Endothelial cell of umbilical vein (primary cell): Measurements from ENCODE around the gene RETREG2. TPM values are rescaled to one million over a fixed set of nuclear protein-coding genes. Genes with fewer than 3 reads are reported as not detected.
A peak's percentile ranks its signal among the peaks of the same experiment; 100 is the strongest.

Experiments
- BruUV-seq: library from RNA; stranded (reverse); fragments of 400-500 nt; replicated peaks from 2 replicates; lab custom pipeline; 2021; lab: Mats Ljungman, UMichigan
- CTCF ChIA-PET: fragments of 300-600, 350-600 bp; sonication (Branson Sonifier 250); formaldehyde crosslinking; loops from one replicate; lab custom pipeline; 2021; ENCODE audit warnings: antibody characterized with exemption, inconsistent platforms; lab: Charles Lee
- POLR2A ChIA-PET: fragments of 300-600, 350-600 bp; sonication (Branson Sonifier 250); formaldehyde crosslinking; loops from one replicate; lab custom pipeline; 2021; ENCODE audit warnings: antibody characterized with exemption, inconsistent platforms; lab: Charles Lee
- DNase-seq: peaks from one replicate; pipeline ENCODE4 v3.0.0-alpha.2; 2011; ENCODE audit warnings: low read depth, low spot score
- FAIRE-seq: peaks from 2 replicates; lab custom pipeline; 2011; peaks lifted over from hg19 to GRCh38; lab: Jason Lieb, UNC
- H2AFZ ChIP-seq: 2 replicates; pipeline ENCODE4 v1.6.0; 2012; ENCODE audit warnings: low read depth, low read length, control low read depth, inconsistent platforms
- H3K27ac ChIP-seq: 2 replicates; pipeline ENCODE4 v1.5.1; 2011; ENCODE audit warnings: low read depth, mild to moderate bottlenecking, control low read depth, low read length, moderate library complexity; ENCODE audit not compliant: insufficient read depth
- H3K27me3 ChIP-seq, 2 experiments: 2 replicates each; pipeline versions ENCODE4 v1.6.0 to v1.6.1; 2011; ENCODE audit warnings: low read length in 2 of 2, mixed read lengths in 1 of 2; ENCODE audit not compliant: control insufficient read depth in 2 of 2, insufficient read depth in 2 of 2
- H3K36me3 ChIP-seq, 2 experiments: 2 replicates in 1 of 2; 3 replicates in 1 of 2; pipeline ENCODE4 v1.5.1; 2011; ENCODE audit warnings: low read length in 2 of 2, mild to moderate bottlenecking in 1 of 2, moderate library complexity in 1 of 2; ENCODE audit not compliant: control insufficient read depth in 2 of 2, insufficient read depth in 2 of 2; ENCODE audit errors: extremely low read depth in 1 of 2
- H3K4me1 ChIP-seq: 3 replicates; pipeline ENCODE4 v1.5.1; 2011; ENCODE audit warnings: mild to moderate bottlenecking, low read length; ENCODE audit not compliant: control insufficient read depth, insufficient read depth; ENCODE audit errors: extremely low read depth
- H3K4me2 ChIP-seq: 2 replicates; pipeline ENCODE4 v1.6.1; 2011; ENCODE audit warnings: low read length, control low read depth, mixed read lengths; ENCODE audit not compliant: insufficient read depth
- H3K4me3 ChIP-seq, 3 experiments: fragments of 200-600 bp in 1 of 3; sonication (generic), shearing (Covaris generic) in 1 of 3; replicated peaks in 1 of 3; 2 replicates each; pipeline ENCODE4 v1.5.1; 2011 to 2016; ENCODE audit warnings: control low read depth in 3 of 3, low read length in 3 of 3, mild to moderate bottlenecking in 2 of 3, inconsistent platforms in 1 of 3, low read depth in 1 of 3, moderate library complexity in 1 of 3; ENCODE audit not compliant: insufficient read depth in 1 of 3
- H3K79me2 ChIP-seq: 2 replicates; pipeline ENCODE4 v1.6.0; 2012; ENCODE audit warnings: low read length, inconsistent platforms; ENCODE audit not compliant: control insufficient read depth, insufficient read depth
- H3K9ac ChIP-seq: replicated peaks from 2 replicates; pipeline ENCODE3; 2011; ENCODE audit warnings: low read length, control low read depth; ENCODE audit not compliant: insufficient read depth; ENCODE audit errors: extremely low read depth
- H3K9me1 ChIP-seq: replicated peaks from 3 replicates; pipeline ENCODE4 v1.6.0; 2011; ENCODE audit warnings: mild to moderate bottlenecking, low read length; ENCODE audit not compliant: control insufficient read depth, insufficient read depth; ENCODE audit errors: extremely low read depth
- H3K9me3 ChIP-seq: replicated peaks from 2 replicates; pipeline ENCODE4 v1.5.1; 2012; ENCODE audit warnings: low read length, inconsistent platforms; ENCODE audit not compliant: control insufficient read depth, insufficient read depth
- H4K20me1 ChIP-seq: replicated peaks from 2 replicates; pipeline ENCODE3; 2011; ENCODE audit warnings: mild to moderate bottlenecking, low read length; ENCODE audit not compliant: control insufficient read depth, insufficient read depth; ENCODE audit errors: extremely low read depth
- EZH2 ChIP-seq: IDR thresholded peaks from 2 replicates; pipeline ENCODE4 v1.6.1; 2012; ENCODE audit warnings: borderline replicate concordance, low read depth, mild to moderate bottlenecking, moderate library complexity, low read length, inconsistent platforms; ENCODE audit not compliant: severe bottlenecking
- FOS ChIP-seq: IDR thresholded peaks from 2 replicates; pipeline ENCODE4 v1.6.1; 2011; ENCODE audit warnings: mild to moderate bottlenecking, low read length, moderate library complexity, borderline replicate concordance; ENCODE audit not compliant: insufficient read depth
- GATA2 ChIP-seq: IDR thresholded peaks from 2 replicates; pipeline ENCODE4 v1.7.0; 2011; ENCODE audit warnings: low read depth, mild to moderate bottlenecking, moderate library complexity, mixed read lengths, low read length; ENCODE audit not compliant: insufficient read length, insufficient read depth
- POLR2A ChIP-seq: IDR thresholded peaks from 2 replicates; pipeline ENCODE4 v1.6.1; 2012; ENCODE audit warnings: low read depth, mild to moderate bottlenecking, control low read depth, low read length
- POLR2AphosphoS5 ChIP-seq: IDR thresholded peaks from 2 replicates; pipeline ENCODE4 v1.6.1; 2012; ENCODE audit warnings: low read depth, mild to moderate bottlenecking, control low read depth, low read length, moderate library complexity; ENCODE audit not compliant: insufficient read depth
- dilution Hi-C: fragments of 300-500 bp; cut with MboI; formaldehyde crosslinking; loops from one replicate; pipeline ENCODE4 v1.15.0; 2019; ENCODE audit warnings: low sequenced_read_pairs; ENCODE audit not compliant: extremely low pct_ligation_motif_present
- intact Hi-C: fragments of 100-400 bp; cut with micrococcal nuclease; formaldehyde crosslinking; loops from one replicate; pipeline ENCODE4 v1.10.0; 2022
- polyA plus RNA-seq, 4 experiments: library from polyadenylated mRNA; depleted of rRNA in 3 of 4; stranded (reverse) in 3 of 4; unstranded in 1 of 4; fragments of >200 nt; gene quantifications; 2 replicates each; pipeline versions ENCODE4 v1.2.1 to v1.2.3, GENCODE V29; 2011 to 2012; ENCODE audit warnings: missing spikeins in 1 of 4
- total RNA-seq: library from RNA; stranded (reverse); gene quantifications from 2 replicates; pipeline ENCODE4 v1.2.3, GENCODE V29; 2021
- TF ChIP-seq, protein P1 (sequence below): IDR thresholded peaks from 2 replicates; pipeline ENCODE4 v1.6.1; 2011; ENCODE audit not compliant: insufficient read depth, insufficient read length
- TF ChIP-seq, protein P2 (sequence below), 2 donors: IDR thresholded peaks; 1 replicate in 1 of 2; 2 replicates in 1 of 2; pipeline ENCODE4 v1.5.1; 2011; ENCODE audit warnings: low read length in 2 of 2, mild to moderate bottlenecking in 2 of 2, moderate library complexity in 2 of 2, control low read depth in 1 of 2, inconsistent platforms in 1 of 2, low read depth in 1 of 2; ENCODE audit not compliant: insufficient read depth in 1 of 2; ENCODE audit errors: extremely low read depth in 1 of 2

The RETREG2 gene
- total and polyA plus RNA-seq, 2 donors (not counting 3 experiments of a cell fraction or from before 2014, with no cell fraction given), result 59.5 to 76.1 TPM

DNA sequence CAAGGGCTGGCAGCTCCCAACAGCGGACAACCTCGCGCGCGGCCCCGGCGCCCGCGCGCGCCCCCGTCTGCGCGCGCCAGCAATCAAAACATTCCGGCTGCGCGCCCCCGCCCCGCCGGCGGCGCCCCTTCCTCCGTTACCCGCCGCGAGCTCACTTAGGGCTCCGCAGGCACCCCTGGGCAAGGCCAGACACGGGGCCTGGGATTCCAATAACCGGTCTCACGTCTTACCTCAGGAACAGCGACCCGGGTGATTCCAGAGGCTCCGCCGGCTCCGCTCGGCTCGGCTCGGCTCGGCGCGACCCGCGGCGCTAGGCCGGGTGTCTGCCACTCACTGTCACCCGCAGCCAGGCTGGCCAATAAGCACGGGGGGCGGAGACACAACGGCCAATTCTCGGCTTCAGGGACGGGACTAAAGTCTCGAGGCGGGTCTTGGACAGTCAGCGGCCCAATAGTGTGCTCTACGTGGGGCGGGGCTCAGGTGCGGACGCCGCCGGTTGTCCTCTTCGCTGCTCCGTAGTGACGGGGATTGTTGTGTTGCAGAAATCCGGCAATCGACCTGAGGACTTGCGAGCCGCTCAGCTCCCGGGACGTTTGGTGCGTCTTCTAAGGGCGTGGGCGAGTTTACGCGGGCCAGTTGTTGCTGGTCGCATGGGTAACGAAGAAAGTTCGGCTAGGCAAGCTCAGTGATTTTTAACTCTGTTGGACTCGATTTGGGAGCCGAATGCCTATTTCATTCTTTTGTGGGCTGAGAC, 51.4 kb downstream of the RETREG2 start, which contains the start of the genes ANKZF1 and ATG9A:
ANKZF1 (plus strand) TSS at position 502 of the 754 bp plus-strand sequence. CDS start 452 bp downstream, outside the sequence.
ATG9A (minus strand) TSS at position 332 of the 754 bp plus-strand sequence. CDS start 1,612 bp downstream, outside the sequence.
- no peak for TF ChIP-seq FOS
- peak; percentile 48 for TF ChIP-seq POLR2AphosphoS5
- TF ChIP-seq EZH2, result no peak
- TF ChIP-seq, protein P1, sequence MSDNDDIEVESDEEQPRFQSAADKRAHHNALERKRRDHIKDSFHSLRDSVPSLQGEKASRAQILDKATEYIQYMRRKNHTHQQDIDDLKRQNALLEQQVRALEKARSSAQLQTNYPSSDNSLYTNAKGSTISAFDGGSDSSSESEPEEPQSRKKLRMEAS, result no peak
- TF ChIP-seq POLR2A, result peak; percentile 85
- no peak for TF ChIP-seq GATA2
- TF ChIP-seq, protein P2, sequence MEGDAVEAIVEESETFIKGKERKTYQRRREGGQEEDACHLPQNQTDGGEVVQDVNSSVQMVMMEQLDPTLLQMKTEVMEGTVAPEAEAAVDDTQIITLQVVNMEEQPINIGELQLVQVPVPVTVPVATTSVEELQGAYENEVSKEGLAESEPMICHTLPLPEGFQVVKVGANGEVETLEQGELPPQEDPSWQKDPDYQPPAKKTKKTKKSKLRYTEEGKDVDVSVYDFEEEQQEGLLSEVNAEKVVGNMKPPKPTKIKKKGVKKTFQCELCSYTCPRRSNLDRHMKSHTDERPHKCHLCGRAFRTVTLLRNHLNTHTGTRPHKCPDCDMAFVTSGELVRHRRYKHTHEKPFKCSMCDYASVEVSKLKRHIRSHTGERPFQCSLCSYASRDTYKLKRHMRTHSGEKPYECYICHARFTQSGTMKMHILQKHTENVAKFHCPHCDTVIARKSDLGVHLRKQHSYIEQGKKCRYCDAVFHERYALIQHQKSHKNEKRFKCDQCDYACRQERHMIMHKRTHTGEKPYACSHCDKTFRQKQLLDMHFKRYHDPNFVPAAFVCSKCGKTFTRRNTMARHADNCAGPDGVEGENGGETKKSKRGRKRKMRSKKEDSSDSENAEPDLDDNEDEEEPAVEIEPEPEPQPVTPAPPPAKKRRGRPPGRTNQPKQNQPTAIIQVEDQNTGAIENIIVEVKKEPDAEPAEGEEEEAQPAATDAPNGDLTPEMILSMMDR (IDR thresholded peaks at IDR 0.05; ENCODE audit: extremely low read depth in 1 of 2, insufficient read depth in 1 of 2, low read depth in 1 of 2, low read length in 2 of 2), result no peak
- dilution Hi-C loops, result no loop called here
- peak; percentile 99 for FAIRE-seq

More for the DNA sequence above, 51.4 kb downstream of the RETREG2 start, which contains the start of the genes ANKZF1 and ATG9A:
- Histone ChIP-seq H2AFZ (peak within 1 kb of the TSS; percentile 78), H3K4me1 (peaks cover 15% of the 10 kb centered on the region), H3K9me1 (no peaks in the 10 kb centered on the region), H3K4me3 (peak within 1 kb of the TSS; percentile 70 to 76 (median 70)), H3K9ac (peak within 1 kb of the TSS; percentile 93), H3K4me2 (peak within 1 kb of the TSS; percentile 99), H3K9me3 (no peaks in the 10 kb centered on the region), H4K20me1 (no peaks in the 10 kb centered on the region), H3K27me3 (no peaks in the 10 kb centered on the region), H3K79me2 (peaks cover 20% of the 10 kb centered on the region), H3K36me3 (peaks cover 3 to 24% of the 10 kb centered on the region in 2 experiments), H3K27ac (peak within 1 kb of the TSS; percentile 76)
- ChIA-PET CTCF (interaction anchor here (0.6 to 1.9 kb wide), 12 partner anchors 10 to 217 kb away, joined by 3 to 19 read pairs (median 5); partner anchors contain the start of genes ABCB6, DNAJB2, GLB1L and SLC23A3), POLR2A (interaction anchor here (0.9 to 1.9 kb wide), 5 partner anchors 10 to 53 kb away, joined by 4 to 7 read pairs (median 5); partner anchors contain the start of genes CNPPD1, GLB1L and STK16)
- DNase-seq, result peak; percentile 100
- BruUV-seq, result no TSS peak
- intact Hi-C loops, result loop anchor here (1.0 kb wide), 8 partner anchors 11 to 69 kb away; partner anchors contain the start of genes ABCB6, GLB1L, NHEJ1 and STK16
